ENCODE results near the gene CRYBG3. TPM values are rescaled to one million over a fixed set of nuclear protein-coding genes. Genes with fewer than 3 reads are reported as not detected.

The CRYBG3 gene
- polyA plus RNA-seq, 1 donor from 2014 or later: 1.3 TPM

GRCh38 chr3:97987306-97987705 lies 165.5 kb downstream of the CRYBG3 start:
- Histone ChIP-seq H3K4me2 (ENCODE audit: low read length) (no peak overlapping the region), H3K4me3 (ENCODE audit: low read length) (no peak overlapping the region), H4K20me1 (ENCODE audit: insufficient read depth) (no peaks in the 10 kb centered on the region)

GRCh38 chr3:97988784-97989568 lies 167.2 kb downstream of the CRYBG3 start:
- no peaks in the 10 kb centered on the region for H3K79me2 ChIP-seq (replicated peaks; ENCODE audit: insufficient read depth, low read length)
- no peak overlapping the region for H3K4me3 ChIP-seq (ENCODE audit: low read length)
- H4K20me1 ChIP-seq (ENCODE audit: insufficient read depth): no peaks in the 10 kb centered on the region
- H3K4me2 ChIP-seq (ENCODE audit: low read length): no peak overlapping the region
- no peaks in the 10 kb centered on the region for H3K36me3 ChIP-seq (ENCODE audit: insufficient read depth, low read length)
- no peaks in the 10 kb centered on the region for H3K9me3 ChIP-seq (ENCODE audit: low read length)
- H3K9ac ChIP-seq (ENCODE audit: low read length): no peak overlapping the region
- no peaks in the 10 kb centered on the region for H3K9me2 ChIP-seq (ENCODE audit: insufficient read depth, low read length)
- H2AFZ ChIP-seq (ENCODE audit: low read depth, low read length): no peak overlapping the region
- H3F3A ChIP-seq (ENCODE audit: insufficient read depth, low read length, poor library complexity, severe bottlenecking): no peaks in the 10 kb centered on the region
- H3K27me3 ChIP-seq (ENCODE audit: insufficient read depth, low read depth, low read length): no peaks in the 10 kb centered on the region
- H3K27ac ChIP-seq (ENCODE audit: low read length): no peak overlapping the region
- TF ChIP-seq RAD21 (conservative IDR thresholded peaks at IDR 0.05) (no peak), POLR2AphosphoS5 (IDR thresholded peaks at IDR 0.05) (no peak), MXI1 (conservative IDR thresholded peaks at IDR 0.05; ENCODE audit: poor library complexity, severe bottlenecking) (no peak), SMC3 (conservative IDR thresholded peaks at IDR 0.05; ENCODE audit: poor library complexity) (no peak), EZH2 (IDR thresholded peaks at IDR 0.05; ENCODE audit: borderline replicate concordance, insufficient read depth, low read length, poor library complexity, severe bottlenecking) (no peak), TAF1 (IDR thresholded peaks at IDR 0.05; ENCODE audit: low read depth) (no peak), CTCF (IDR thresholded peaks at IDR 0.05; ENCODE audit: poor library complexity, severe bottlenecking) (no peak)
- TF ChIP-seq, protein P1, sequence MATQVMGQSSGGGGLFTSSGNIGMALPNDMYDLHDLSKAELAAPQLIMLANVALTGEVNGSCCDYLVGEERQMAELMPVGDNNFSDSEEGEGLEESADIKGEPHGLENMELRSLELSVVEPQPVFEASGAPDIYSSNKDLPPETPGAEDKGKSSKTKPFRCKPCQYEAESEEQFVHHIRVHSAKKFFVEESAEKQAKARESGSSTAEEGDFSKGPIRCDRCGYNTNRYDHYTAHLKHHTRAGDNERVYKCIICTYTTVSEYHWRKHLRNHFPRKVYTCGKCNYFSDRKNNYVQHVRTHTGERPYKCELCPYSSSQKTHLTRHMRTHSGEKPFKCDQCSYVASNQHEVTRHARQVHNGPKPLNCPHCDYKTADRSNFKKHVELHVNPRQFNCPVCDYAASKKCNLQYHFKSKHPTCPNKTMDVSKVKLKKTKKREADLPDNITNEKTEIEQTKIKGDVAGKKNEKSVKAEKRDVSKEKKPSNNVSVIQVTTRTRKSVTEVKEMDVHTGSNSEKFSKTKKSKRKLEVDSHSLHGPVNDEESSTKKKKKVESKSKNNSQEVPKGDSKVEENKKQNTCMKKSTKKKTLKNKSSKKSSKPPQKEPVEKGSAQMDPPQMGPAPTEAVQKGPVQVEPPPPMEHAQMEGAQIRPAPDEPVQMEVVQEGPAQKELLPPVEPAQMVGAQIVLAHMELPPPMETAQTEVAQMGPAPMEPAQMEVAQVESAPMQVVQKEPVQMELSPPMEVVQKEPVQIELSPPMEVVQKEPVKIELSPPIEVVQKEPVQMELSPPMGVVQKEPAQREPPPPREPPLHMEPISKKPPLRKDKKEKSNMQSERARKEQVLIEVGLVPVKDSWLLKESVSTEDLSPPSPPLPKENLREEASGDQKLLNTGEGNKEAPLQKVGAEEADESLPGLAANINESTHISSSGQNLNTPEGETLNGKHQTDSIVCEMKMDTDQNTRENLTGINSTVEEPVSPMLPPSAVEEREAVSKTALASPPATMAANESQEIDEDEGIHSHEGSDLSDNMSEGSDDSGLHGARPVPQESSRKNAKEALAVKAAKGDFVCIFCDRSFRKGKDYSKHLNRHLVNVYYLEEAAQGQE (IDR thresholded peaks at IDR 0.05; ENCODE audit: borderline replicate concordance): no peak

More at GRCh38 chr3:97987306-97987705, 165.5 kb downstream of the CRYBG3 start:
- H3K9me3 ChIP-seq (ENCODE audit: low read length): no peaks in the 10 kb centered on the region
- H3K9me2 ChIP-seq (ENCODE audit: insufficient read depth, low read length): no peaks in the 10 kb centered on the region
- no peaks in the 10 kb centered on the region for H3K36me3 ChIP-seq (ENCODE audit: insufficient read depth, low read length)
- no peak overlapping the region for H3K9ac ChIP-seq (ENCODE audit: low read length)
- H2AFZ ChIP-seq (ENCODE audit: low read depth, low read length): no peak overlapping the region
- no peaks in the 10 kb centered on the region for H3F3A ChIP-seq (ENCODE audit: insufficient read depth, low read length, poor library complexity, severe bottlenecking)
- H3K27ac ChIP-seq (ENCODE audit: low read length): no peak overlapping the region
- no peaks in the 10 kb centered on the region for H3K79me2 ChIP-seq (replicated peaks; ENCODE audit: insufficient read depth, low read length)
- TF ChIP-seq MXI1 (conservative IDR thresholded peaks at IDR 0.05; ENCODE audit: poor library complexity, severe bottlenecking) (no peak), TAF1 (IDR thresholded peaks at IDR 0.05; ENCODE audit: low read depth) (no peak), POLR2AphosphoS5 (IDR thresholded peaks at IDR 0.05) (no peak), EP300 (conservative IDR thresholded peaks at IDR 0.05; ENCODE audit: poor library complexity, severe bottlenecking) (no peak), RAD21 (conservative IDR thresholded peaks at IDR 0.05) (no peak), CTCF (IDR thresholded peaks at IDR 0.05; ENCODE audit: poor library complexity, severe bottlenecking) (no peak), SMC3 (conservative IDR thresholded peaks at IDR 0.05; ENCODE audit: poor library complexity) (no peak), EZH2 (IDR thresholded peaks at IDR 0.05; ENCODE audit: borderline replicate concordance, insufficient read depth, low read length, poor library complexity, severe bottlenecking) (no peak)
- TF ChIP-seq, protein P1 (IDR thresholded peaks at IDR 0.05; ENCODE audit: borderline replicate concordance): no peak
- no peaks in the 10 kb centered on the region for H3K27me3 ChIP-seq (ENCODE audit: insufficient read depth, low read depth, low read length)
